HEK293T (cell line): ENCODE measurements around the gene PKP3.

ENCODE experiments used
- ARNT ChIP-seq: fragments of 450-650 bp; IDR thresholded peaks from 2 replicates; pipeline ENCODE4 v1.6.1; 2017; ENCODE audit warnings: mild to moderate bottlenecking
- BHLHE40 ChIP-seq: fragments of 450-650 bp; IDR thresholded peaks from 2 replicates; pipeline ENCODE4 v1.6.1; 2016; ENCODE audit warnings: mild to moderate bottlenecking, moderate library complexity, borderline replicate concordance
- CTBP1 ChIP-seq: fragments of 450-650 bp; IDR thresholded peaks from 2 replicates; pipeline ENCODE4 v1.6.1; 2016; ENCODE audit warnings: borderline replicate concordance
- FOXM1 ChIP-seq: fragments of 450-650 bp; IDR thresholded peaks from 2 replicates; pipeline ENCODE4 v1.6.1; 2017; ENCODE audit warnings: mild to moderate bottlenecking, borderline replicate concordance
- HDGF ChIP-seq: fragments of 450-650 bp; IDR thresholded peaks from 2 replicates; pipeline ENCODE4 v1.6.1; 2017; ENCODE audit warnings: antibody characterized with exemption, borderline replicate concordance
- L3MBTL2 ChIP-seq: fragments of 450-650 bp; conservative IDR thresholded peaks from 2 replicates; pipeline ENCODE4 v1.6.1; 2016; ENCODE audit warnings: mild to moderate bottlenecking
- NFRKB ChIP-seq: fragments of 450-650 bp; IDR thresholded peaks from 2 replicates; pipeline ENCODE4 v1.6.1; 2016; ENCODE audit warnings: mild to moderate bottlenecking, moderate library complexity
- SP1 ChIP-seq: fragments of 450-650 bp; IDR thresholded peaks from 2 replicates; pipeline ENCODE4 v1.6.1; 2017
- SUZ12 ChIP-seq: fragments of 450-650 bp; IDR thresholded peaks from 2 replicates; pipeline ENCODE4 v1.6.1; 2016; ENCODE audit warnings: mild to moderate bottlenecking
- TF ChIP-seq, protein P1 (sequence below): fragments of 450-650 bp; IDR thresholded peaks from 2 replicates; pipeline ENCODE4 v1.6.1; 2016

GRCh38 chr11:416051-416756 is 22.2 kb downstream of the PKP3 start:
- no peak for TF ChIP-seq NFRKB
- TF ChIP-seq ARNT, result no peak
- TF ChIP-seq, protein P1, sequence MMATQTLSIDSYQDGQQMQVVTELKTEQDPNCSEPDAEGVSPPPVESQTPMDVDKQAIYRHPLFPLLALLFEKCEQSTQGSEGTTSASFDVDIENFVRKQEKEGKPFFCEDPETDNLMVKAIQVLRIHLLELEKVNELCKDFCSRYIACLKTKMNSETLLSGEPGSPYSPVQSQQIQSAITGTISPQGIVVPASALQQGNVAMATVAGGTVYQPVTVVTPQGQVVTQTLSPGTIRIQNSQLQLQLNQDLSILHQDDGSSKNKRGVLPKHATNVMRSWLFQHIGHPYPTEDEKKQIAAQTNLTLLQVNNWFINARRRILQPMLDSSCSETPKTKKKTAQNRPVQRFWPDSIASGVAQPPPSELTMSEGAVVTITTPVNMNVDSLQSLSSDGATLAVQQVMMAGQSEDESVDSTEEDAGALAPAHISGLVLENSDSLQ, result no peak
- no peak for TF ChIP-seq SP1
- no peak for TF ChIP-seq L3MBTL2
- TF ChIP-seq BHLHE40, result no peak
- TF ChIP-seq CTBP1, result no peak
- no peak for TF ChIP-seq FOXM1
- no peak for TF ChIP-seq HDGF
- no peak for TF ChIP-seq SUZ12
